Measurements from ENCODE around the gene TSACC. TPM values are rescaled to one million over a fixed set of nuclear protein-coding genes. Genes with fewer than 3 reads are reported as not detected.

Gene TSACC
- total RNA-seq, 1 donor from 2014 or later: 0.65 TPM

GRCh38 chr1:156293895-156294294, 44.4 kb upstream of the TSACC start:
- Mint-ChIP-seq H3K4me1 (ENCODE audit: low read depth) (peaks cover 19% of the 10 kb centered on the region), H3K27ac (no peak overlapping the region), H3K27me3 (no peaks in the 10 kb centered on the region), H3K9me3 (ENCODE audit: low read depth) (no peaks in the 10 kb centered on the region), H3K4me3 (ENCODE audit: low read depth) (no peak overlapping the region), H3K36me3 (ENCODE audit: insufficient read depth) (no peaks in the 10 kb centered on the region)
- no peak for DNase-seq (ENCODE audit: low spot score, unreplicated experiment)
- TF ChIP-seq CTCF (IDR thresholded peaks at IDR 0.05; ENCODE audit: unreplicated experiment): no peak

DNA sequence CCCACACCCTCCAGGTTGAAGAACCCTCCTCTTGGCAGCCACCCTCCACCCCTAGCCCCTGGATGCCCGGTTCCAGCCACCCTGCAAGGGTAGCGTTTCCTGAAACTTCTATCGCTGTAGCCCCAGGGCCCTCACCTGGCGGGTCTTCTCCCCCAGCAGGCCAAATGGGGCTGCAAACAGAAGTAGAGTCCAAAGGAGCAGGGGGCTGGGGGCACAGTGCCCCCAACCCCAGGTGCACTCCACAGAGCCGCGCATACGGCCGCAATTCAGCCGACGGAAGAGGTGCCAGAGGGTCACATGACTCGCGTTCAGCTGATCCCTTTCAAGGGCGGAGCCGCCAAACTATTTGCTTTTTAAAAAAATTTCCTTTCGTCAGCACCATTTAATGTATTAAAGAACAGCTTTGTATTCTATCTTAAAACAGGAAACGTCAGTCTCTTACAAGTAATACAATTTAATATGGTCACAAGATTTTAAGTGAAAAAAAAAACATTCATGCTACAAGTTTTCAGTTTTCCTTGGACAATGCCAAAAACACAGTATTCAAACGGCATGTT, 42.9 kb upstream of the TSACC start, which contains the start of gene GLMP:
Gene GLMP (minus strand): TSS at position 289 of the 557 bp plus-strand sequence. CDS start 34 bp downstream, at position 255.
- H3K4me1 Mint-ChIP-seq (ENCODE audit: low read depth): peaks cover 19% of the 10 kb centered on the region
- H3K36me3 Mint-ChIP-seq (ENCODE audit: insufficient read depth): no peaks in the 10 kb centered on the region
- peak within 1 kb of the TSS; percentile 87 for H3K4me3 Mint-ChIP-seq (ENCODE audit: low read depth)
- H3K9me3 Mint-ChIP-seq (ENCODE audit: low read depth): no peaks in the 10 kb centered on the region
- DNase-seq (ENCODE audit: low spot score, unreplicated experiment): no peak
- no peak for TF ChIP-seq CTCF (IDR thresholded peaks at IDR 0.05; ENCODE audit: unreplicated experiment)
- H3K27me3 Mint-ChIP-seq: no peaks in the 10 kb centered on the region
- H3K27ac Mint-ChIP-seq: peak within 1 kb of the TSS; percentile 77

DNA sequence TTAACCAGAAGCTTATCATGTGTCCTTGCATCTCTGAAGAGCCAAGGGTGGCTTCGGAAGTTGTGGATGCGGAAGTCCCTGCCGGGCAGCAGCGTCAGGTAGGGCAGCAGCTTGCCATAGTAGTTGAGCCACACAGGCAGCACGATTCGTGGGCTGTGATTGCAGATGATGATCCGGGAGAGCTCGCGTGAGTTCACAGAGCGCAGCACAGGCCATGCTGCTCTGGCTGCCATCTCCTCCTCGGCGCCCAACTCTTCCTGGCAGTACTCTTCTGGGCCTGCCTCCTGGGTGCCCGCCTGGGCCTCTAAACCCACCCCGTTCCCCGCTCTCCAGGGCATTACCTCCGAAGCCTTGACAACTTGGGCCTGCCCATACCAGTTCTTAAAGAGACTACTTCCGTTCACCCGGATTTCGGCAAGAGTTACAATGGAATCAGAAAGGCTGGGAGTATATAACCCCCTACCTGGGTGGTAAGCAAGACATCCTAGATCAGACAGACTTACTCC, 39.4 kb upstream of the TSACC start, which contains the start of gene VHLL:
Gene VHLL (minus strand): TSS at position 456 of the 506 bp plus-strand sequence. CDS start 118 bp downstream, at position 338.
- no peak for TF ChIP-seq CTCF (IDR thresholded peaks at IDR 0.05; ENCODE audit: unreplicated experiment)
- DNase-seq (ENCODE audit: low spot score, unreplicated experiment): no peak
- Mint-ChIP-seq H3K27ac (no peak within 1 kb of the TSS), H3K9me3 (ENCODE audit: low read depth) (no peaks in the 10 kb centered on the region), H3K4me1 (ENCODE audit: low read depth) (peaks cover 5% of the 10 kb centered on the region), H3K36me3 (ENCODE audit: insufficient read depth) (no peaks in the 10 kb centered on the region), H3K27me3 (no peaks in the 10 kb centered on the region), H3K4me3 (ENCODE audit: low read depth) (no peak within 1 kb of the TSS)

GRCh38 chr1:156303241-156303640, 35.1 kb upstream of the TSACC start:
- Mint-ChIP-seq H3K36me3 (ENCODE audit: insufficient read depth) (peaks cover 8% of the 10 kb centered on the region), H3K9me3 (ENCODE audit: low read depth) (no peaks in the 10 kb centered on the region), H3K4me3 (ENCODE audit: low read depth) (no peak overlapping the region), H3K4me1 (ENCODE audit: low read depth) (no peaks in the 10 kb centered on the region), H3K27me3 (no peaks in the 10 kb centered on the region), H3K27ac (no peak overlapping the region)
- DNase-seq (ENCODE audit: low spot score, unreplicated experiment): no peak
- no peak for TF ChIP-seq CTCF (IDR thresholded peaks at IDR 0.05; ENCODE audit: unreplicated experiment)

DNA sequence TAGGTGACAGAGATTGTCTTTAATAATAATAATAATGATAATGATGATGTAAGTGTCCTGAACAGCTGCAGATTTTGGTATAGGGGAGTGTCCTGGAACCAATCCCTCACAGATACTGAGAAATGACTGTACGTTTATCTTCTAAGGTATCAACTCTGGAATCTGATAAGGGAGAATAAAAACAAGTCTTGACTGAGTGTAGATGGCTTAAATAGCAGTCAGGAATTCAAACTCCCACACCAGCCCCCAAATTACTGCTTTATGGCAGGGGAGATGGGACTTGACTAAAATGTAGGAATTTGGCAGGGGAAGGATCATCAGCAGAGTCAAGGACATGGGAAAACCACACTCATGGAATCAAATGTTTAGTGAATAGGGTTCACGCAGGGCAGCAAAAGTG, 33.1 kb upstream of the TSACC start:
- no peak for DNase-seq (ENCODE audit: low spot score, unreplicated experiment)
- peaks cover 13% of the 10 kb centered on the region for H3K36me3 Mint-ChIP-seq (ENCODE audit: insufficient read depth)
- no peaks in the 10 kb centered on the region for H3K4me1 Mint-ChIP-seq (ENCODE audit: low read depth)
- peak overlapping the region; percentile 64 for H3K27ac Mint-ChIP-seq
- no peak overlapping the region for H3K4me3 Mint-ChIP-seq (ENCODE audit: low read depth)
- TF ChIP-seq CTCF (IDR thresholded peaks at IDR 0.05; ENCODE audit: unreplicated experiment): no peak
- H3K27me3 Mint-ChIP-seq: no peaks in the 10 kb centered on the region
- no peaks in the 10 kb centered on the region for H3K9me3 Mint-ChIP-seq (ENCODE audit: low read depth)

Measured in progenitor cell of endocrine pancreas (in vitro differentiated cells).